Thyroid gland (tissue), 4 donors: ENCODE results near the gene PRPS1. TPM values are rescaled to one million over a fixed set of nuclear protein-coding genes. Genes with fewer than 3 reads are reported as not detected.
A peak's percentile ranks its signal among the peaks of the same experiment; 100 is the strongest.

ENCODE experiments used
- DNase-seq, 2 donors: peaks; one replicate each; pipeline ENCODE4 v3.0.0-alpha.2; 2019
- H3K27ac ChIP-seq, 3 donors: fragments of 200-600 bp; sonication (generic); 1 replicate in 2 of 3; 2 replicates in 1 of 3; pipeline ENCODE4 v1.5.1; 2016 to 2019; ENCODE audit warnings: mild to moderate bottlenecking in 1 of 3, moderate library complexity in 1 of 3
- H3K27me3 ChIP-seq: fragments of 200-600 bp; sonication (generic); one replicate; pipeline ENCODE4 v1.5.1; 2019
- H3K36me3 ChIP-seq, 2 donors: fragments of 200-600 bp; sonication (generic); one replicate each; pipeline ENCODE4 v1.5.1; 2016 to 2019
- H3K4me1 ChIP-seq, 2 donors: fragments of 200-600 bp; sonication (generic); one replicate each; pipeline ENCODE4 v1.5.1; 2017 to 2019
- H3K4me3 ChIP-seq, 3 donors: fragments of 200-600 bp; sonication (generic); replicated peaks in 1 of 3; 1 replicate in 2 of 3; 2 replicates in 1 of 3; pipeline ENCODE4 v1.5.1; 2016; ENCODE audit warnings: mild to moderate bottlenecking in 1 of 3
- H3K9me3 ChIP-seq: fragments of 200-600 bp; sonication (generic); one replicate; pipeline ENCODE4 v1.5.1; 2017
- POLR2A ChIP-seq, 2 donors: fragments of 450-650 bp; IDR thresholded peaks; one replicate each; pipeline ENCODE4 v1.6.1; 2017; ENCODE audit warnings: antibody characterized with exemption in 2 of 2, mild to moderate bottlenecking in 2 of 2, moderate library complexity in 1 of 2
- WGBS, 2 donors: methylation state at CpG; one replicate each; pipeline ENCODE4 v1.1.5; 2017; 5-methylcytosine and 5-hydroxymethylcytosine counted together
- intact Hi-C: fragments of 100-400 bp; cut with DNase I; formaldehyde crosslinking; loops from one replicate; pipeline ENCODE4 v1.15.1; 2023
- total RNA-seq, 4 donors: library from RNA; depleted of rRNA; stranded (reverse); fragments of >200 nt; gene quantifications; one replicate each; pipeline ENCODE4 v1.2.3, GENCODE V29; 2016
- TF ChIP-seq, protein P1 (sequence below), 6 experiments: fragments of 200-600 bp in 3 of 6; fragments of 450-650 bp in 3 of 6; sonication (generic) in 3 of 6; IDR thresholded peaks; one replicate each; pipeline ENCODE4 v1.5.1; 2016 to 2019; ENCODE audit warnings: antibody characterized with exemption in 6 of 6, mild to moderate bottlenecking in 2 of 6, inconsistent platforms in 1 of 6, moderate library complexity in 1 of 6

Gene PRPS1
- total RNA-seq, 4 donors from 2014 or later, result 45.1 to 69.6 (median 62.8) TPM

DNA sequence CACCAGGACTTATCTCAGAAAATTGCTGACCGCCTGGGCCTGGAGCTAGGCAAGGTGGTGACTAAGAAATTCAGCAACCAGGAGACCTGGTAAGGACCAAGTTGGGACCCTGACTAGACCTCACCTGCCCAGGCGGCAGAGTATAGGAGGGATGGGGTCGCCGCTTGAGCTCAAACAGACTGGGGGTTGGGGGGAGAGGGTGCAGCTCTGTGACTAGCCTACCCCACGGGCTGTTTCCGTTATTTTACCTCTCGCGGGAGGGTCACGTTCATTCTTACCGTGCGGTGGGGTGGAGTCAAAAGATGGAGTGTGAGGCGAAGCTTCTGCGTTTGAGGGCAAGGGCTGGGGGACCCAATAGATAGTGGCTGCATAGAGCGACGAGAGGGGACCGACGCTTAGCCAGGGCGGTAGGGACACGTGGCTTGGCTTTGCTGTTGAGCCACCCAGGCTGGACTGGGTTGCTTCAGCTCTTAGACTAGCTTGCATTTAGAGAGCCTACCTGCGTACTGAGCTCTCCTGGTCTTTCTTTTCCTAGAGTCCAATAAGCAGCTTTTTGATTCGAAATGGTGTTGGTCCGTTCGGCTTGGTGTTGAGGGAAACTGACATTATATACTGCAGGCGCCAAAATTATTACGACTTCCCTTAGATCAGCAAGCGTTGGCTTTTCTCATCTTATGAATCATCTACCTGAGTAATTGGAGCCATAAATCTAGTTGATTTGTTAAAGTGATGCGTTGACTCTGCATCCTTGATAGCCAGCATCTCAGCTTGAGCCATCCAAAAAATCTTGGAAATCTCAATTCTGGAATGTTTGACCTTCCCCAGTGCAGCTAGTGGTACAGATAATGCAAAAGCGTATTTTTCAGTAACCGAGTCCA is 591 bp downstream of the PRPS1 start:
- peaks cover 0 to 16% of the 10 kb centered on the region in 2 donors for H3K4me1 ChIP-seq
- H3K36me3 ChIP-seq, result no peaks in the 10 kb centered on the region
- TF ChIP-seq POLR2A (IDR thresholded peaks at IDR 0.05), result no peak
- H3K27me3 ChIP-seq, result no peaks in the 10 kb centered on the region
- DNase-seq, result peak; percentile 33 to 38
- peak overlapping the region; percentile 47 to 67 (median 59) for H3K27ac ChIP-seq
- H3K4me3 ChIP-seq, result peak overlapping the region in 2 of 3 donors; percentile 38 to 62
- intact Hi-C loops, result no loop called here
- H3K9me3 ChIP-seq, result no peaks in the 10 kb centered on the region
- WGBS, 2 donors, result 0% methylated on average over 10 to 18 of the region's 29 CpGs

DNA sequence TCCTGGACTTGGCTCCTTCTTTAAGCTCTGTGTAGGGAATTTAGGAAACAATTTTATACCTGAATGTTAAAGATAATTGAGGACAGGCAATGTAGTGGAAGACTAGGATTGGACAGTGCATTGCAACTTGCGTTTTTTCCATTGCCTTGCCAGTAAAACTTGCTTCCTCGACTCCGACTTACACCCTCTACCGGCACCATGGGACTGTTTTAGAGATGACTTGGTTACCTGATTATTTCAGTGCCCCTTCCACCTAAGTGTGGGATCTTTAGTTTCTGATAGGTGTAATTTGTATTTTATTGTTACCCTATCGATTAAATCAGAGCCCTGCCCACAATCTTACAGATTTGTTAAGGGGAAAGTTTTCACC is 1.2 kb downstream of the PRPS1 start:
- DNase-seq, result peak; percentile 3 to 11
- WGBS, 2 donors, result 1 to 2% methylated on average over 5 of the region's 5 CpGs
- H3K4me1 ChIP-seq, result peaks cover 0 to 16% of the 10 kb centered on the region in 2 donors
- H3K9me3 ChIP-seq, result no peaks in the 10 kb centered on the region
- no peaks in the 10 kb centered on the region for H3K27me3 ChIP-seq
- H3K27ac ChIP-seq, result peak overlapping the region in 1 of 3 donors; percentile 67
- no peaks in the 10 kb centered on the region for H3K36me3 ChIP-seq
- TF ChIP-seq, protein P1, sequence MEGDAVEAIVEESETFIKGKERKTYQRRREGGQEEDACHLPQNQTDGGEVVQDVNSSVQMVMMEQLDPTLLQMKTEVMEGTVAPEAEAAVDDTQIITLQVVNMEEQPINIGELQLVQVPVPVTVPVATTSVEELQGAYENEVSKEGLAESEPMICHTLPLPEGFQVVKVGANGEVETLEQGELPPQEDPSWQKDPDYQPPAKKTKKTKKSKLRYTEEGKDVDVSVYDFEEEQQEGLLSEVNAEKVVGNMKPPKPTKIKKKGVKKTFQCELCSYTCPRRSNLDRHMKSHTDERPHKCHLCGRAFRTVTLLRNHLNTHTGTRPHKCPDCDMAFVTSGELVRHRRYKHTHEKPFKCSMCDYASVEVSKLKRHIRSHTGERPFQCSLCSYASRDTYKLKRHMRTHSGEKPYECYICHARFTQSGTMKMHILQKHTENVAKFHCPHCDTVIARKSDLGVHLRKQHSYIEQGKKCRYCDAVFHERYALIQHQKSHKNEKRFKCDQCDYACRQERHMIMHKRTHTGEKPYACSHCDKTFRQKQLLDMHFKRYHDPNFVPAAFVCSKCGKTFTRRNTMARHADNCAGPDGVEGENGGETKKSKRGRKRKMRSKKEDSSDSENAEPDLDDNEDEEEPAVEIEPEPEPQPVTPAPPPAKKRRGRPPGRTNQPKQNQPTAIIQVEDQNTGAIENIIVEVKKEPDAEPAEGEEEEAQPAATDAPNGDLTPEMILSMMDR (IDR thresholded peaks at IDR 0.05), result peak in 2 of 6 experiments; percentile 17 to 24
- no peak for TF ChIP-seq POLR2A (IDR thresholded peaks at IDR 0.05)
- H3K4me3 ChIP-seq, result peak overlapping the region in 2 of 3 donors; percentile 38 to 62
- intact Hi-C loops, result no loop called here

DNA sequence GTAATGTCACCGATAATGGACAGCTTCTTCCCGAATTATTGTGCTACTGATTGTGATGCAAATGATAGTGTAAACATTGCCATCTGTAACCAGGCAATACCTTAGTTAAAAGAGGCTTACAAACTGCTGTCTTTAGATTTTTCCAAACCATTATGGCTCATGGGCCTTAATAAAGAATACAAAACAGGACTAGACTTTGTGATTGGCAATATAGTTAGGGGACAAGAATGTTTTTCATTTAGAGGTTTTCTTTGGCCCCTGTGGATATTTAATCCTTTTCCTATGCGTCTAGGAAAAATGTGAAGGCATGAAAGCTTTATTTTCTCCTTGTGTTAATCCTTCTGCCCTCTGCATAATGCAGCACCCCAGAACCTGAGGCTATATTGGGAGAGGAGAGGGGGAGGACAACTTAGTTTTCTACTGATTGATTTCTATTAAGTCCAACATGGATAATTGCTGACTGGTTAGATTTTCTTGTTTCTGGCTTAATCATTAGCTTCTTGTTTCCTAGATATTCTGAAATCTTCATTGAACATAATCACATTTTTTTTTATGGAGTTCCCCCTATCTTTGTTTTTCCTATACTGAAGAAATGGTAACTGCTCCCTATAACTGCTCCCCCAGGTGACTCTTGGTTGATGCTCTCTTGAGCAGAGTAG is 1.9 kb downstream of the PRPS1 start:
- Histone ChIP-seq H3K4me1 (peaks cover 0 to 16% of the 10 kb centered on the region in 2 donors), H3K36me3 (no peaks in the 10 kb centered on the region), H3K27me3 (no peaks in the 10 kb centered on the region), H3K4me3 (no peak overlapping the region), H3K27ac (no peak overlapping the region), H3K9me3 (no peaks in the 10 kb centered on the region)
- whole genome bisulfite sequencing, 2 donors, result 24 to 33% methylated on average over 3 of the region's 3 CpGs
- no peak for DNase-seq
- intact Hi-C loops, result no loop called here
- TF ChIP-seq, protein P1 (IDR thresholded peaks at IDR 0.05), result no peak
- TF ChIP-seq POLR2A (IDR thresholded peaks at IDR 0.05), result no peak

DNA sequence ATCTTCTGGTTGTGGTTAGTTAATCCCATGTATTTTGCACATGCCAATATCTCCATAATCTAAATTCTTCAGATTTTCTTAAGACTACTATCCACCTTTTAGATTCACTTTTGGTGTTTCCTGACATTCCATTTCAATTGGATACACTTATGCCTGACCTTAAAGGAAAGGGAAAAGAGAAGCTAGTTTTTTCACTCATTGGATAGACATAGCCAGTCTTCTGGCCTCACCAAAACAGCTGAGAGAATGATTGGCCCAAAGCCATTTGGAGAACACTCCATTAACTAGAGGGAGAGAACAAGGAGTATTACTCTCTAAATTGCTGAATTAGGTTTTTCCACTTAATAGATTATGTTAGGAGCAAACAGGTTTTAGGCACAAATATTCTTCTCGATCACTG is 4.0 kb downstream of the PRPS1 start:
- WGBS, 2 donors, result 60% methylated on average over 1 of the region's 1 CpG
- Histone ChIP-seq H3K36me3 (no peaks in the 10 kb centered on the region), H3K9me3 (no peaks in the 10 kb centered on the region), H3K4me1 (peaks cover 0 to 16% of the 10 kb centered on the region in 2 donors), H3K27ac (peak overlapping the region in 1 of 3 donors; percentile 25), H3K4me3 (no peak overlapping the region), H3K27me3 (no peaks in the 10 kb centered on the region)
- DNase-seq, result peak; percentile 9 to 12
- intact Hi-C loops, result no loop called here
- TF ChIP-seq, protein P1 (IDR thresholded peaks at IDR 0.05), result no peak
- TF ChIP-seq POLR2A (IDR thresholded peaks at IDR 0.05), result no peak

DNA sequence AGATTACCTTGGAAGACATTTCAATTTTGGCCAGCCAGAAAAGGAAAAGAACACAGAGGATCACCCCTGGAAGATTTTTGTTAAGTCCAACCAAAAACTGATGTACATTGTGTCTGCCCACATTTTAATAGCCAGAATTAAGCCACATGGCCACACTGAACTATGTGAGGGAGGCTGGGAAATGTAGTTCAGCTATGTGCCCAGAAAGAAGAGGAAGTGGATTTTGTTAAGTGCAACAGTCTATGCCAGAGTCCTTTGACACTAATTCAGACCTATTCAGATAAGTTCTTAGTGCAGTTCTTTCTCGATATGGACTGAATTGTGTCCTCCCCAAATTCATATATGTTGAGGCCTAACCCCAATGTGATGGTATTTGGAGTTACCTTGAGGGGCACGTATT is 18.4 kb downstream of the PRPS1 start:
- Histone ChIP-seq H3K27me3 (no peaks in the 10 kb centered on the region), H3K36me3 (no peaks in the 10 kb centered on the region), H3K4me1 (no peaks in the 10 kb centered on the region), H3K4me3 (no peak overlapping the region), H3K9me3 (no peaks in the 10 kb centered on the region), H3K27ac (no peak overlapping the region)
- intact Hi-C loops, result no loop called here
- WGBS, 2 donors, result 85 to 95% methylated on average over 2 of the region's 2 CpGs
- TF ChIP-seq POLR2A (IDR thresholded peaks at IDR 0.05), result no peak
- TF ChIP-seq, protein P1 (IDR thresholded peaks at IDR 0.05), result no peak
- DNase-seq, result no peak
